ENCODE measurements around the gene PTPN11. TPM values are rescaled to one million over a fixed set of nuclear protein-coding genes. Genes with fewer than 3 reads are reported as not detected.

The PTPN11 gene
- total and polyA plus RNA-seq, 2 experiments from 2014 or later: 87.0 to 94.7 TPM

DNA sequence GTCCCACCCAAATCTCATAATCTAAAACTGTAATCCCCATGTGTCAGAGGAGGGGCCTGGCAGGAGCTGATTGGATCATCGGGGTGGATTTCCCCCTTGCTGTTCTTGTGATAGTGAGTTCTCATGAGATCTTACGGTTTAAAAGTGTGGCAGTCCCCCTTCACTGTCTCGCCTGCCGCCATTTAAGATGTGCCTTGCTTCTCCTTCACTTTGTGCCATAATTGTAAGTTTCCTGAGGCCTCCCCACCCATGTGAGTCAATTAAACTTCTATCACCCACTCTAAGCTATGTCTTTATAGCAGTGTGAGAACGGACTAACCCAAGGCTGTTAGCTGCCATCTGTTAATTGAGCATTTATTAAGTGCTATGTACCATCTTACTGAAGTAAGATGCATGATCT lies 105.1 kb downstream of the PTPN11 start (continued):
- TF ChIP-seq, protein P1, sequence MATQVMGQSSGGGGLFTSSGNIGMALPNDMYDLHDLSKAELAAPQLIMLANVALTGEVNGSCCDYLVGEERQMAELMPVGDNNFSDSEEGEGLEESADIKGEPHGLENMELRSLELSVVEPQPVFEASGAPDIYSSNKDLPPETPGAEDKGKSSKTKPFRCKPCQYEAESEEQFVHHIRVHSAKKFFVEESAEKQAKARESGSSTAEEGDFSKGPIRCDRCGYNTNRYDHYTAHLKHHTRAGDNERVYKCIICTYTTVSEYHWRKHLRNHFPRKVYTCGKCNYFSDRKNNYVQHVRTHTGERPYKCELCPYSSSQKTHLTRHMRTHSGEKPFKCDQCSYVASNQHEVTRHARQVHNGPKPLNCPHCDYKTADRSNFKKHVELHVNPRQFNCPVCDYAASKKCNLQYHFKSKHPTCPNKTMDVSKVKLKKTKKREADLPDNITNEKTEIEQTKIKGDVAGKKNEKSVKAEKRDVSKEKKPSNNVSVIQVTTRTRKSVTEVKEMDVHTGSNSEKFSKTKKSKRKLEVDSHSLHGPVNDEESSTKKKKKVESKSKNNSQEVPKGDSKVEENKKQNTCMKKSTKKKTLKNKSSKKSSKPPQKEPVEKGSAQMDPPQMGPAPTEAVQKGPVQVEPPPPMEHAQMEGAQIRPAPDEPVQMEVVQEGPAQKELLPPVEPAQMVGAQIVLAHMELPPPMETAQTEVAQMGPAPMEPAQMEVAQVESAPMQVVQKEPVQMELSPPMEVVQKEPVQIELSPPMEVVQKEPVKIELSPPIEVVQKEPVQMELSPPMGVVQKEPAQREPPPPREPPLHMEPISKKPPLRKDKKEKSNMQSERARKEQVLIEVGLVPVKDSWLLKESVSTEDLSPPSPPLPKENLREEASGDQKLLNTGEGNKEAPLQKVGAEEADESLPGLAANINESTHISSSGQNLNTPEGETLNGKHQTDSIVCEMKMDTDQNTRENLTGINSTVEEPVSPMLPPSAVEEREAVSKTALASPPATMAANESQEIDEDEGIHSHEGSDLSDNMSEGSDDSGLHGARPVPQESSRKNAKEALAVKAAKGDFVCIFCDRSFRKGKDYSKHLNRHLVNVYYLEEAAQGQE (IDR thresholded peaks at IDR 0.05; ENCODE audit: unreplicated experiment): no peak
- TF ChIP-seq ZNF331 (CRISPR knock-in tag; IDR thresholded peaks at IDR 0.05; ENCODE audit: low read depth) (no peak), STAT1 (IDR thresholded peaks at IDR 0.05; ENCODE audit: unreplicated experiment) (no peak), EZH2 (IDR thresholded peaks at IDR 0.05; ENCODE audit: low read depth, unreplicated experiment) (no peak), POLR2AphosphoS5 (IDR thresholded peaks at IDR 0.05; ENCODE audit: low read depth) (no peak), EZH2phosphoT487 (IDR thresholded peaks at IDR 0.05; ENCODE audit: unreplicated experiment) (no peak), JUNB (IDR thresholded peaks at IDR 0.05; ENCODE audit: unreplicated experiment) (no peak)
- TF ChIP-seq, protein P2, sequence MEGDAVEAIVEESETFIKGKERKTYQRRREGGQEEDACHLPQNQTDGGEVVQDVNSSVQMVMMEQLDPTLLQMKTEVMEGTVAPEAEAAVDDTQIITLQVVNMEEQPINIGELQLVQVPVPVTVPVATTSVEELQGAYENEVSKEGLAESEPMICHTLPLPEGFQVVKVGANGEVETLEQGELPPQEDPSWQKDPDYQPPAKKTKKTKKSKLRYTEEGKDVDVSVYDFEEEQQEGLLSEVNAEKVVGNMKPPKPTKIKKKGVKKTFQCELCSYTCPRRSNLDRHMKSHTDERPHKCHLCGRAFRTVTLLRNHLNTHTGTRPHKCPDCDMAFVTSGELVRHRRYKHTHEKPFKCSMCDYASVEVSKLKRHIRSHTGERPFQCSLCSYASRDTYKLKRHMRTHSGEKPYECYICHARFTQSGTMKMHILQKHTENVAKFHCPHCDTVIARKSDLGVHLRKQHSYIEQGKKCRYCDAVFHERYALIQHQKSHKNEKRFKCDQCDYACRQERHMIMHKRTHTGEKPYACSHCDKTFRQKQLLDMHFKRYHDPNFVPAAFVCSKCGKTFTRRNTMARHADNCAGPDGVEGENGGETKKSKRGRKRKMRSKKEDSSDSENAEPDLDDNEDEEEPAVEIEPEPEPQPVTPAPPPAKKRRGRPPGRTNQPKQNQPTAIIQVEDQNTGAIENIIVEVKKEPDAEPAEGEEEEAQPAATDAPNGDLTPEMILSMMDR (conservative IDR thresholded peaks at IDR 0.05; ENCODE audit: low read depth in 2 of 2): no peak

- Histone ChIP-seq H3K4me3 (no peak overlapping the region), H3K4me2 (no peak overlapping the region), H3K27ac (ENCODE audit: low read depth) (no peak overlapping the region), H3K27me3 (ENCODE audit: insufficient read depth) (no peaks in the 10 kb centered on the region), H3K79me2 (replicated peaks; ENCODE audit: insufficient read depth) (no peaks in the 10 kb centered on the region), H4K20me1 (replicated peaks; ENCODE audit: insufficient read depth) (no peaks in the 10 kb centered on the region), H3K4me1 (ENCODE audit: insufficient read depth) (no peaks in the 10 kb centered on the region), H3K36me3 (ENCODE audit: insufficient read depth) (no peaks in the 10 kb centered on the region), H2AFZ (no peak overlapping the region), H3K9me2 (ENCODE audit: insufficient read depth) (no peaks in the 10 kb centered on the region), H3F3A (replicated peaks; ENCODE audit: low read depth) (no peaks in the 10 kb centered on the region)
- 0 out of 3 replicates have a peak, but pooled peaks cover 5% of the 10 kb centered on the region for H3K9me3 Mint-ChIP-seq
- H3K4me3 Mint-ChIP-seq: no peak overlapping the region
- peaks cover 3% of the 10 kb centered on the region for H3K27me3 Mint-ChIP-seq (ENCODE audit: insufficient read depth, low read depth, poor library complexity)
- no peaks in the 10 kb centered on the region; the same call in 2 of the 3 replicates for H3K36me3 Mint-ChIP-seq (ENCODE audit: low read depth)
- DNase-seq (ENCODE audit: low spot score) (no peak), ATAC-seq (no peak)
- no peaks in the 10 kb centered on the region for H3K4me1 Mint-ChIP-seq
- H3K27ac Mint-ChIP-seq: no peak overlapping the region
- no peak for TF ChIP-seq STAT1 (IDR thresholded peaks at IDR 0.05; ENCODE audit: unreplicated experiment)
- no peak for TF ChIP-seq CREB1 (CRISPR knock-in tag; IDR thresholded peaks at IDR 0.05; ENCODE audit: low read depth)
- TF ChIP-seq, protein P3, sequence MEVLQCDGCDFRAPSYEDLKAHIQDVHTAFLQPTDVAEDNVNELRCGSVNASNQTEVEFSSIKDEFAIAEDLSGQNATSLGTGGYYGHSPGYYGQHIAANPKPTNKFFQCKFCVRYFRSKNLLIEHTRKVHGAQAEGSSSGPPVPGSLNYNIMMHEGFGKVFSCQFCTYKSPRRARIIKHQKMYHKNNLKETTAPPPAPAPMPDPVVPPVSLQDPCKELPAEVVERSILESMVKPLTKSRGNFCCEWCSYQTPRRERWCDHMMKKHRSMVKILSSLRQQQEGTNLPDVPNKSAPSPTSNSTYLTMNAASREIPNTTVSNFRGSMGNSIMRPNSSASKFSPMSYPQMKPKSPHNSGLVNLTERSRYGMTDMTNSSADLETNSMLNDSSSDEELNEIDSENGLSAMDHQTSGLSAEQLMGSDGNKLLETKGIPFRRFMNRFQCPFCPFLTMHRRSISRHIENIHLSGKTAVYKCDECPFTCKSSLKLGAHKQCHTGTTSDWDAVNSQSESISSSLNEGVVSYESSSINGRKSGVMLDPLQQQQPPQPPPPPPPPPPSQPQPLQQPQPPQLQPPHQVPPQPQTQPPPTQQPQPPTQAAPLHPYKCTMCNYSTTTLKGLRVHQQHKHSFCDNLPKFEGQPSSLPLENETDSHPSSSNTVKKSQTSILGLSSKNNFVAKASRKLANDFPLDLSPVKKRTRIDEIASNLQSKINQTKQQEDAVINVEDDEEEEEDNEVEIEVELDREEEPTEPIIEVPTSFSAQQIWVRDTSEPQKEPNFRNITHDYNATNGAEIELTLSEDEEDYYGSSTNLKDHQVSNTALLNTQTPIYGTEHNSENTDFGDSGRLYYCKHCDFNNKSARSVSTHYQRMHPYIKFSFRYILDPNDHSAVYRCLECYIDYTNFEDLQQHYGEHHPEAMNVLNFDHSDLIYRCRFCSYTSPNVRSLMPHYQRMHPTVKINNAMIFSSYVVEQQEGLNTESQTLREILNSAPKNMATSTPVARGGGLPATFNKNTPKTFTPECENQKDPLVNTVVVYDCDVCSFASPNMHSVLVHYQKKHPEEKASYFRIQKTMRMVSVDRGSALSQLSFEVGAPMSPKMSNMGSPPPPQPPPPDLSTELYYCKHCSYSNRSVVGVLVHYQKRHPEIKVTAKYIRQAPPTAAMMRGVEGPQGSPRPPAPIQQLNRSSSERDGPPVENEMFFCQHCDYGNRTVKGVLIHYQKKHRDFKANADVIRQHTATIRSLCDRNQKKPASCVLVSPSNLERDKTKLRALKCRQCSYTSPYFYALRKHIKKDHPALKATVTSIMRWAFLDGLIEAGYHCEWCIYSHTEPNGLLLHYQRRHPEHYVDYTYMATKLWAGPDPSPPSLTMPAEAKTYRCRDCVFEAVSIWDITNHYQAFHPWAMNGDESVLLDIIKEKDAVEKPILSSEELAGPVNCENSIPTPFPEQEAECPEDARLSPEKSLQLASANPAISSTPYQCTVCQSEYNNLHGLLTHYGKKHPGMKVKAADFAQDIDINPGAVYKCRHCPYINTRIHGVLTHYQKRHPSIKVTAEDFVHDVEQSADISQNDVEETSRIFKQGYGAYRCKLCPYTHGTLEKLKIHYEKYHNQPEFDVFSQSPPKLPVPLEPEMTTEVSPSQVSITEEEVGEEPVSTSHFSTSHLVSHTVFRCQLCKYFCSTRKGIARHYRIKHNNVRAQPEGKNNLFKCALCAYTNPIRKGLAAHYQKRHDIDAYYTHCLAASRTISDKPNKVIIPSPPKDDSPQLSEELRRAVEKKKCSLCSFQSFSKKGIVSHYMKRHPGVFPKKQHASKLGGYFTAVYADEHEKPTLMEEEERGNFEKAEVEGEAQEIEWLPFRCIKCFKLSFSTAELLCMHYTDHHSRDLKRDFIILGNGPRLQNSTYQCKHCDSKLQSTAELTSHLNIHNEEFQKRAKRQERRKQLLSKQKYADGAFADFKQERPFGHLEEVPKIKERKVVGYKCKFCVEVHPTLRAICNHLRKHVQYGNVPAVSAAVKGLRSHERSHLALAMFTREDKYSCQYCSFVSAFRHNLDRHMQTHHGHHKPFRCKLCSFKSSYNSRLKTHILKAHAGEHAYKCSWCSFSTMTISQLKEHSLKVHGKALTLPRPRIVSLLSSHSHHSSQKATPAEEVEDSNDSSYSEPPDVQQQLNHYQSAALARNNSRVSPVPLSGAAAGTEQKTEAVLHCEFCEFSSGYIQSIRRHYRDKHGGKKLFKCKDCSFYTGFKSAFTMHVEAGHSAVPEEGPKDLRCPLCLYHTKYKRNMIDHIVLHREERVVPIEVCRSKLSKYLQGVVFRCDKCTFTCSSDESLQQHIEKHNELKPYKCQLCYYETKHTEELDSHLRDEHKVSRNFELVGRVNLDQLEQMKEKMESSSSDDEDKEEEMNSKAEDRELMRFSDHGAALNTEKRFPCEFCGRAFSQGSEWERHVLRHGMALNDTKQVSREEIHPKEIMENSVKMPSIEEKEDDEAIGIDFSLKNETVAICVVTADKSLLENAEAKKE (CRISPR knock-in tag; IDR thresholded peaks at IDR 0.05): no peak
- no peak for TF ChIP-seq ETS1 (IDR thresholded peaks at IDR 0.05)
Measured at GRCh38 chr12:112524269-112524668, 105.5 kb downstream of the PTPN11 start.
